ENCODE results near the gene SLC7A7.

GRCh38 chr14:22735096-22735495 lies 80.1 kb downstream of the SLC7A7 start:
- TF ChIP-seq CTCF (IDR thresholded peaks at IDR 0.05), result no peak
- TF ChIP-seq MAZ (IDR thresholded peaks at IDR 0.05; ENCODE audit: borderline replicate concordance, low read depth, low read length), result no peak
- no peak for TF ChIP-seq EP300 (IDR thresholded peaks at IDR 0.05)
- TF ChIP-seq KDM5A (IDR thresholded peaks at IDR 0.05), result no peak
- TF ChIP-seq POLR2A (IDR thresholded peaks at IDR 0.05; ENCODE audit: low read length), result no peak
- TF ChIP-seq RNF2 (IDR thresholded peaks at IDR 0.05; ENCODE audit: borderline replicate concordance, low read depth), result no peak
- no peak for TF ChIP-seq CHD2 (IDR thresholded peaks at IDR 0.05; ENCODE audit: low read length, partially characterized antibody)
- TF ChIP-seq MAFK (IDR thresholded peaks at IDR 0.05; ENCODE audit: partially characterized antibody), result no peak
